H4 (cell line): ENCODE results near the gene PIGK. TPM values are rescaled to one million over a fixed set of nuclear protein-coding genes. Genes with fewer than 3 reads are reported as not detected.

ENCODE experiments used
- DNase-seq: peaks from one replicate; pipeline ENCODE4 v3.0.0-alpha.2; 2015; ENCODE audit warnings: low spot score
- total RNA-seq: library from RNA; depleted of rRNA; stranded (reverse); fragments of >200 nt; shearing (Covaris generic); gene quantifications from 2 replicates; pipeline ENCODE4 v1.2.3, GENCODE V29; 2014

PIGK gene
- total RNA-seq, 1 experiment from 2014 or later, result 62.9 TPM

- DNase-seq, result no peak
Observed at GRCh38 chr1:77096496-77097255, 122.6 kb downstream of the PIGK start.

- DNase-seq, result no peak
Observed at GRCh38 chr1:77095236-77095635, 124.0 kb downstream of the PIGK start.

GRCh38 chr1:77089756-77090155 lies 129.5 kb downstream of the PIGK start:
- no peak for DNase-seq

- no peak for DNase-seq
Observed at GRCh38 chr1:77085109-77085508, 134.1 kb downstream of the PIGK start.

GRCh38 chr1:77084457-77084856 lies 134.8 kb downstream of the PIGK start:
- no peak for DNase-seq

GRCh38 chr1:77081834-77082233 lies 137.4 kb downstream of the PIGK start:
- DNase-seq, result no peak

- no peak for DNase-seq
Observed at GRCh38 chr1:77076759-77077158, 142.5 kb downstream of the PIGK start.

- DNase-seq, result no peak
Observed at GRCh38 chr1:77068013-77068412, 151.2 kb downstream of the PIGK start.

- DNase-seq, result no peak
Observed at GRCh38 chr1:77065693-77066342, 153.4 kb downstream of the PIGK start.

GRCh38 chr1:77064246-77064645 lies 155.0 kb downstream of the PIGK start:
- DNase-seq, result no peak

- no peak for DNase-seq
Observed at GRCh38 chr1:77063118-77063517, 156.1 kb downstream of the PIGK start.

GRCh38 chr1:77061162-77061561 lies 158.1 kb downstream of the PIGK start:
- DNase-seq, result no peak

GRCh38 chr1:77060000-77060399 lies 159.2 kb downstream of the PIGK start:
- no peak for DNase-seq

GRCh38 chr1:77057994-77058585 lies 161.1 kb downstream of the PIGK start:
- no peak for DNase-seq

GRCh38 chr1:77056525-77056924 lies 162.7 kb downstream of the PIGK start:
- DNase-seq, result peak; percentile 22

- no peak for DNase-seq
Observed at GRCh38 chr1:77051425-77051824, 167.8 kb downstream of the PIGK start.

- DNase-seq, result no peak
Observed at GRCh38 chr1:77048615-77049005, 170.6 kb downstream of the PIGK start.

GRCh38 chr1:77047978-77048614 lies 171.1 kb downstream of the PIGK start:
- DNase-seq, result no peak

- DNase-seq, result no peak
Observed at GRCh38 chr1:77047575-77047974, 171.7 kb downstream of the PIGK start.

GRCh38 chr1:77044133-77044849 lies 174.9 kb downstream of the PIGK start:
- DNase-seq, result no peak

GRCh38 chr1:77040826-77041225 lies 178.4 kb downstream of the PIGK start:
- no peak for DNase-seq

- DNase-seq, result peak; percentile 82
Observed at GRCh38 chr1:77039739-77040138, 179.5 kb downstream of the PIGK start.
